Measurements from ENCODE around the gene CEND1.

CEND1 gene

GRCh38 chr11:794766-795633 is 5.1 kb upstream of the CEND1 start:
- DNase-seq, result peak; percentile 45

- DNase-seq, result no peak
Observed at GRCh38 chr11:794013-794765, 4.3 kb upstream of the CEND1 start.

- DNase-seq, result no peak
Observed at GRCh38 chr11:793556-793955, 3.7 kb upstream of the CEND1 start.

- DNase-seq, result no peak
Observed at GRCh38 chr11:792873-793272, 3.0 kb upstream of the CEND1 start.

GRCh38 chr11:792535-792821 is 2.6 kb upstream of the CEND1 start:
- no peak for DNase-seq

GRCh38 chr11:791658-792534 is 2.0 kb upstream of the CEND1 start:
- no peak for DNase-seq

- DNase-seq, result peak; percentile 43
Observed at GRCh38 chr11:790721-791564, 1.1 kb upstream of the CEND1 start.

- DNase-seq, result no peak
Observed at GRCh38 chr11:788953-789940, 643 bp downstream of the CEND1 start.

GRCh38 chr11:788009-788640 is 1.8 kb downstream of the CEND1 start:
- DNase-seq, result no peak

- no peak for DNase-seq
Observed at GRCh38 chr11:787084-787675, 2.7 kb downstream of the CEND1 start.

- DNase-seq, result no peak
Observed at GRCh38 chr11:786235-787083, 3.4 kb downstream of the CEND1 start.

- peak; percentile 84 for DNase-seq
Observed at GRCh38 chr11:783581-784015, 6.3 kb downstream of the CEND1 start.

- DNase-seq, result no peak
Observed at GRCh38 chr11:782264-783174, 7.4 kb downstream of the CEND1 start.

- DNase-seq, result no peak
Observed at GRCh38 chr11:779955-780532, 9.8 kb downstream of the CEND1 start.

GRCh38 chr11:778976-779954 is 10.6 kb downstream of the CEND1 start:
- DNase-seq, result no peak

Data from EL (cell line).